SK-N-SH (cell line): ENCODE data around the gene KYNU.

Experiments used
- CTCF ChIP-seq: fragments of 200-600 bp; sonication (generic); IDR thresholded peaks from 2 replicates; pipeline ENCODE4 v1.6.1; 2017; ENCODE audit warnings: antibody characterized with exemption, mild to moderate bottlenecking, moderate library complexity
- EP300 ChIP-seq, 2 experiments: IDR thresholded peaks; 2 replicates each; pipeline versions ENCODE4 v1.4.0 to v1.6.1; 2012; ENCODE audit warnings: borderline replicate concordance in 1 of 2, low read depth in 1 of 2, low read length in 1 of 2
- GABPA ChIP-seq: IDR thresholded peaks from 2 replicates; pipeline ENCODE4 v1.4.0; 2012; ENCODE audit warnings: low read depth, mild to moderate bottlenecking
- POLR2AphosphoS5 ChIP-seq: IDR thresholded peaks from 2 replicates; pipeline ENCODE4 v1.6.1; 2012; ENCODE audit warnings: low read depth, low read length

GRCh38 chr2:142901780-142902179 is 24.3 kb downstream of the KYNU start:
- no peak for TF ChIP-seq CTCF
- no peak for TF ChIP-seq POLR2AphosphoS5
- TF ChIP-seq GABPA: no peak
- no peak for TF ChIP-seq EP300 (IDR thresholded peaks at IDR 0.05; ENCODE audit: borderline replicate concordance in 1 of 2, low read depth in 1 of 2, low read length in 1 of 2)
